Fibroblast of skin of right biceps (primary cell): ENCODE data around the gene TMEM86B.
"Not testable (repeated sequence)": the region's sequence is repeated elsewhere in the genome, so short reads cannot be mapped to it uniquely, and the experiment has no call there.

Experiments
- DNase-seq: peaks from one replicate; pipeline ENCODE4 v3.0.0-alpha.2; 2013

Gene TMEM86B

DNA sequence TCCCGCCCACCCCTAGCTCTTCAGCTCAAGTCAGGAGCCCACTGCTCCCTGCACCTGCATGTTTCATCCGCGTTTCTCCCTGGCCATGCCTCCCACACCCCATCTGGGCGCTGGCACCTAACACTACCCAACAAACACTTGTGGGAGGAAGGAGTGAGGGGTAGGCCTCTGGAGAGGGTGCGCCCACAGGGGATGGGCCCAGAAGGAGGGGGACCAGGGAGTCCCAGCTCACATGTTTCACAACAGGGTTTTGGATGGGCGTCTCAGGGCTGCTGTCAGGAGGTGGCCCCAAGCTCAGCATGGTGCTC is 12.1 kb upstream of the TMEM86B start:
- no peak for DNase-seq

GRCh38 chr19:55239004-55239403 is 10.4 kb upstream of the TMEM86B start:
- no peak for DNase-seq

DNA sequence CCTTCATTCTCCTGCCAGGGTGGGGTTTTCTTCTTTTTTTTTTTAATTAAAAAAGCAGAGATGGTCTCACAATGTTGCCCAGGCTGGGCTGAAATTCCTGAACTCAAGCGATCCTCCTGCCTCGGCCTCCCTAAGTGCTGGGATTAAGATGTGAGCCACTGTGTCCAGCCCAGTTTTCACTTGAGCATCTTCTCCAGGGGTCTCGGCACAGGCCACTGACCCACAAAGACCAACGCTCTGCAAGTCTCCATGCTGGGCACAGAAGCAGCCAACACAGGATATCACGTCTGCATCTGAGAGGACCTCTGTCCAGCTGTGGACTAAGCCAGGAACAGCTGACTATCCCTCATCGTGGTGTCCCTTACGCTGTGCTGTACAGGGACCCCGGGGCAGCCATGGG is 9.5 kb upstream of the TMEM86B start:
- DNase-seq = no peak

GRCh38 chr19:55232986-55233385 is 4.4 kb upstream of the TMEM86B start:
- DNase-seq = no peak

DNA sequence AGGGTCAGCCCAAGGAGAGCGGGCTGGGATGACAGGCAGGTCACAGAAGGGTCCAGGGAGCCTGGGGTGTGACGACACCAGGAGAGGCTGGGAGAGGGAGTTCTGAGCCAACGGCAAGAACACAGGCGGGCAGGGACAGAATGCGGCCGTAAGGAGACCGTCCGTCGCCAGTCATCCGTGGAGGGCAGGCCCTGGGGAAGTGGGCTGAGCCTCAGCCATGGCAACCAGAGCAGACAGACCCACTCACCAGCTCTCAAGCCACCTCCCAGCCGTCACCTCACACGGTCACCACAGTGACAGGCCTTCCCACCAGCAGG is 3.7 kb upstream of the TMEM86B start:
- no peak for DNase-seq

GRCh38 chr19:55231391-55232285 is 3.1 kb upstream of the TMEM86B start:
- DNase-seq = no peak

- DNase-seq = no peak
Measured at GRCh38 chr19:55230780-55231179, 2.2 kb upstream of the TMEM86B start.

DNA sequence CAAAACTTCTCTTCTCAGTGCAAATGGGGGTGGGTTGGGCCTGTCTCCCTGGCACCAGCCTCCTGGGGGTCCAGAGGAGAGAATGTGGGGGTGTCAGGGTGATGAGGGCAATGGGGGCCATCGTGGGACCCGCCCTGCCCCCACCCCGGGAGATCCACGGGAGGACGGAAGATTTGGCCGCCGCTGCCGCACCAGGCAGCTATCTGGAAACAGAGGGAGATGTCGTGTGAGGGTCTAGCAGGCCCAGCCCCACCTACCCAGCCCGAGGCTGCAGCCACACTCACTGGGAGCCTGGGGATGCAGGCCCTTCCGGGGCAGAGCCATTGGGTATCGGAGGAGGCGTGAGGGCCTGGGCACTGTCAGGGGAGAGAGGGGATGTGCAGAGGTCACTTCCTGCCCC is 1.8 kb upstream of the TMEM86B start:
- DNase-seq = no peak

GRCh38 chr19:55229789-55230182 is 1.2 kb upstream of the TMEM86B start:
- DNase-seq = no peak

GRCh38 chr19:55229145-55229788 is 704 bp upstream of the TMEM86B start:
- no peak for DNase-seq

DNA sequence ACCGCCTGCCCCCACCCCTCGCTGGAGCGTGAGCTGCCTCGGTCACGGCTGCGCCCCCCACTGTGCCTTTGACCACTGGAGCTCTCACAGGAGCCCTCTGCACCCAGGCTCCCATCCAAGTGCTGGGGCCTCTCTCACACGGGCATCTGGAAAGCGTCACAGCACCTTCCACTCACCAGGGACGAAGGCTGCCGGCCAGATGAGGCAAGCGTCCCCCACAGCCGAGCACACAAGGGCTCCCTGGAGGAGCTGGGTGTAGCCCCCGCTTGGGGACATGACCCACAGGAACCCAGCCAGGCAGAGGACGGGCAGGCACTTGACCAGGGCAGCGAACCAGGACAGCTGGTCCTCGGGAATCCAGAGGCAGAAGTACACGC is 560 bp downstream of the TMEM86B start:
- DNase-seq = no peak

- no peak for DNase-seq
Measured at GRCh38 chr19:55227241-55228014, 1.1 kb downstream of the TMEM86B start.

- DNase-seq = no peak
Measured at GRCh38 chr19:55226788-55227187, 1.8 kb downstream of the TMEM86B start.

DNA sequence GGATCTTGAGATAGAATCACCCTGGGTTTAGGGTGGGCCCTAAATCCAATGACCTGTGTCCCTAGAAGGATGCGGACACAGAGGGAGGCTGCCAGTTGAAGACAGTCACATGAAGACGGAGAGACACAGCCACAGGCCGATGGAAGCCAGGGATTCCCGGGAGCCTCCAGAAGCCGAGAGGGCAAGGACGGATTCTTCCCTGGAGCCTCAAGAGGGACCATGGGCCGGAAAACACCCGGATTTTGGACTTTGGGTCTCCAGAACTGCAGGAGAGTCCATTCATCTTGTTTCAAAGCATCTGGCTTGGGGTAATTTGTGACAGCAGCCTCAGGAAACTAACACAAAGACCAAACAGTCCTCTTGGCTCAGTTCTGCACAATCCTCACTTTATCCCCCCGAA is 2.3 kb downstream of the TMEM86B start:
- no peak for DNase-seq

DNA sequence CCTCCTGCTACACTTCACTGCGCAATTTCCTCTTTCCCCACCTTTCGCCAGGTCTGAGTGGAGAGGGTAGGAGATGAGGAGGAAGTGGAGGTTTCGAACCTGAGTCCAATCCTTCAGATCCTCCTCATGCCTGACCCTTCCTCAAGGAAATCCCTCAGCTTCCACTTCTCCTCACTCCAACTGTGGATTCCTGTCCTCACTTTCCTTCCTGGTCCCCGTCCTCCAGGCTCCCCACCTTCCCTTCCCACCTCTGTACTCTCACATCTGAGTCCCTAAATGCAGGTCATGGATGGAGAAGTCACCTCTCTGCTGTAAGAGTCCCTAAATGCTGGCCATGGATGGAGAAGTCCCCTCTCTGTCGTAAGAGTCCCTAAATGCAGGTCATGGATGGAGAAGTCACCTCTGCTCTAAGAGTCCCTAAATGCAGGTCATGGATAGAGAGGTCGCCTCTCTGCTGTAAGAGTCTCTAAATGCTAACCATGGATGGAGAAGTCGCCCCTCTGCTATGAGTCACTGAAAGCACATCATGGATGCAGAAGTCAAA is 3.1 kb downstream of the TMEM86B start:
- no peak for DNase-seq

DNA sequence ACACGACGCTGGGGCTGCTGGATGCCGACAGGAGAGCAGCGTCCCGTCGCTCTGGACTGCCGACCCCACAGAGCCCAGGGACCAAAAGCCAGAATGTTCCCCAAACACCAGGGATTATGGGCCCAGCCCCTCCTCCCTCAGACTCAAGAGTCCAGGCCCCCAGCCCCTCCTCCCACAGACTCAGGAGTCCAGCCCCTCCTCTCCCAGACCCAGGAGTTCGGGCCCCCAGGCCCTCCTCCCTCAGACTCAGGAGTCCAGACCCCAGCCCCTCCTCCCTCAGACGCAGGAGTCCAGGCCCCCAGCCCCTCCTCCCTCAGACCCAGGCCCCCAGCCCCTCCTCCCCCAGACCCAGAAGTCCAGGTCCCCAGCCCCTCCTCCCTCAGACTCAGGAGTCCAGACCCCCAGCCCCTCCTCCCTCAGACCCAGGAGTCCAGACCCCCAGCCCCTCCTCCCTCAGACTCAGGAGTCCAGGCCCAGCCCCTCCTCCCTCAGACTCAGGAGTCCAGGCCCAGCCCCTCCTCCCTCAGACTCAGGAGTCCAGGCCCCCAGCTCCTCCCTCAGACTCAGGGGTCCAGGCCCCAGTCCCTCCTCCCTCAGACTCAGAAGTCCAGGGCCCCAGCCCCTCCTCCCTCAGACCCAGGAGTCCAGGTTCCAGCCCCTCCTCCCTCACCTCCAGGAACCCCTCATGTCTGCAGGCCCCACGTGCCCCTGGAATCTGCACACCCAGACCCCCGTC is 3.7 kb downstream of the TMEM86B start:
- not testable (repeated sequence) for DNase-seq

GRCh38 chr19:55224038-55224665 is 4.4 kb downstream of the TMEM86B start:
- no peak for DNase-seq

DNA sequence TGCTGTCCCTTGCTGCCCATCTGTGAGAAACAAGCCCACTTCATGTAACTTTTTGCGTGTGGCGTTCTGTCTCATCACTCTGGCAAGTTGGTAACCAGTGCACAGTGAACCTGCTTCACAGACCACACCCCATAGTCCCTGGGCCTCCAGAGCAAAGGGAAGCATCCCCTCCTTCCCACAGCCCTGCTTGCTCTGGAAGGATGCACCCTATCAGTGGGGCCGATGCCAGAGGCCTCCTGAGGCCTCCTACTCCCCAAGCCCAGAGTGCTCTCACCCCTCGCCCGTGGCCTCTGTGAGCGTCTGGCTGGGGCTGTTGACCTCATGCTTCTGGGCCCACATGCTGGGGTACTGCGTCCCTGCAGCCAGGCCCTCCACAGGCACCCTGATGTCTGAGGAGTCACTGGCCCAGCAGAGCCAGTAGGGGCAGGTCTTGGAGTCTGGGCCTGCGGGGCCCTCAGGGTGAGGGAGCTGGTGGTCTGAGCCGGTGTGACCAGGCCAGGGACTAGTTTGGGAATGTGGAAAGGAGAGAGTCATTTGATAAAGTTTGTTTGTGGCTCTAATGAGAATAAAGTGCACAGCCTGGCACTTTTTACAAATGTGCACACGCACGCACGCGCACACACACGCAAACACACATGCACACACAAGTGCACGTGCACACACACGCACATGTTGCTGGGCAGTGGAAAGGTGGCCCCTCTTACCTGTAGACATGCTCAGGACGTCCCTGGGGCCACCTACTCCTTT is 5.1 kb downstream of the TMEM86B start:
- DNase-seq = no peak

GRCh38 chr19:55220525-55220924 is 8.0 kb downstream of the TMEM86B start:
- DNase-seq = no peak

DNA sequence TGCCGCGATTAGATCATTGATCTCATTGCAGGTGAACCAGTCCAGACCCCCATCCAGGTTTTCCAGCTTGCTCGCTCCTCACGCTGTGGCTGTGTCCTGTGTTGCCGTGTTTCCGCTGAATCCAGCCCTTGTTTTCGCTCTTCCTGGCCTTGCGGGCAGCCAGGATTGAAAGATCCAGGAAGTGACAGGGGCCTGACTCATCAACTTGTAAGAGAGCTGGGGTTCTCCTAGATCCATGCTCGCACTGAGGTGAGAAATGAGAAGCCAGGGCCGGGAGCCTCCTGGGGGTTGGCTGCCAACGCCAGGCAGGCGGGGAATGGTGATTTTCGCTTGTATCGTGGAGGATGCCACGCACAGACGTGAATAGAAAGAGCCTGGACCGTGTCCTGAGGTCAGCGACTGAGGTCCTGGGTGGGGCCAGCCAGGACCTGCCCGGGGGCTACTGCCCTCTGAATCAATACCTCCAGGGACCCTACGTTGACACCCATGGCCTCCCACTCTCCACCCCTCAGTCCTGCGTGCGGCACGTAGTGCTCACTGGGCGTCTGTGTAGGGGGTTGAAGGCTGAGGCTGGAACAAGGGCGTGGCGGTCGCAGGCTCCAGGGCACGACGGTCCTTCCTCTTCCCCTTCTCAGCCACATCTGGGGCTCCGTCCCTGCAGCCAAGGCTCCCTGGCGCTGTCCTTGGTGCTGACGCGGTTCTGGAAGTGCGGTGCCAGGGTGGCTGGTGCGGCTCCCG is 11.9 kb downstream of the TMEM86B start:
- peak; percentile 99 for DNase-seq

DNA sequence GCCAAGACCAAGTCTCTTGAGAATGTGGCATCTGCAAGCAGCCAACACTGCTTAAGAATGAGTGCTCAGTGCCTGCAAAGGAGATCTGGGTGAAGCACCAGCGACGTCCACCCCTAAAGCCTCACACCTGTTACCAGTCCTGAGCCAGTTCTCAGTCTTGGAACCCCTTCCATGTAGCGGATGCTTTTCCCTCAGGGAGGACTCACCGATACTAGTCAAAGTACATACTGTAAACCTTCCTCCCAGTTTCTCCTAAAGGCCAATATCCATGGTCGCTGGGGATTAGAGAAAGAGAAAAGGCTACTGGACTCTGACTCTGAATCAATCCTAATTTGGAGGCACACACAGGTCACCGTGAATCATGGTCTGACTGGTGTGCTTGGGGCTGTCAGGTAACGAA is 15.0 kb downstream of the TMEM86B start:
- DNase-seq = no peak
